Colonic mucosa (tissue), 4 donors: Measurements from ENCODE around the gene PRLHR. TPM values are rescaled to one million over a fixed set of nuclear protein-coding genes. Genes with fewer than 3 reads are reported as not detected.

ENCODE experiments used
- DNase-seq: peaks from one replicate; pipeline ENCODE4 v3.0.0-alpha.2; 2020
- H3K27ac ChIP-seq: fragments of 200-600 bp; one replicate; pipeline ENCODE4 v1.8.0; 2021
- H3K27me3 ChIP-seq: fragments of 200-600 bp; one replicate; pipeline ENCODE4 v1.8.0; 2021
- H3K36me3 ChIP-seq: fragments of 200-600 bp; one replicate; pipeline ENCODE4 v1.8.0; 2021
- H3K4me1 ChIP-seq: fragments of 200-600 bp; one replicate; pipeline ENCODE4 v1.8.0; 2021; ENCODE audit warnings: mild to moderate bottlenecking
- H3K4me3 ChIP-seq: fragments of 200-600 bp; one replicate; pipeline ENCODE4 v1.8.0; 2021
- H3K9ac ChIP-seq, 2 donors: one replicate each; pipeline ENCODE4 v1.7.0; 2013; ENCODE audit warnings: control low read depth in 2 of 2, low read depth in 2 of 2, low read length in 2 of 2
- H3K9me3 ChIP-seq: fragments of 200-600 bp; one replicate; pipeline ENCODE4 v1.8.0; 2021
- intact Hi-C: fragments of 100-400 bp; cut with DNase I; formaldehyde crosslinking; loops from one replicate; pipeline ENCODE4 v1.14.1; 2022
- total RNA-seq, 2 donors: library from RNA; stranded (reverse); fragmentation: NEBNext Ultra II Directional in 1 of 2; extraction: Animal tissue kit (Norgen Biotek cat#: 25700) in 1 of 2; gene quantifications; one replicate each; pipeline ENCODE4 v1.2.1, GENCODE V29; 2021
- TF ChIP-seq, protein P1 (sequence below): fragments of 200-600 bp; IDR thresholded peaks from one replicate; pipeline ENCODE4 v1.8.0; 2022; ENCODE audit warnings: antibody characterized with exemption, mild to moderate bottlenecking
- donor health status: healthy.
- donor health status: DM: no; HTN: no; CAD: no.
- donor health status: DM: no; HTN: no; CAD: no.

The PRLHR gene
- total RNA-seq, 2 donors from 2014 or later: not detected

DNA sequence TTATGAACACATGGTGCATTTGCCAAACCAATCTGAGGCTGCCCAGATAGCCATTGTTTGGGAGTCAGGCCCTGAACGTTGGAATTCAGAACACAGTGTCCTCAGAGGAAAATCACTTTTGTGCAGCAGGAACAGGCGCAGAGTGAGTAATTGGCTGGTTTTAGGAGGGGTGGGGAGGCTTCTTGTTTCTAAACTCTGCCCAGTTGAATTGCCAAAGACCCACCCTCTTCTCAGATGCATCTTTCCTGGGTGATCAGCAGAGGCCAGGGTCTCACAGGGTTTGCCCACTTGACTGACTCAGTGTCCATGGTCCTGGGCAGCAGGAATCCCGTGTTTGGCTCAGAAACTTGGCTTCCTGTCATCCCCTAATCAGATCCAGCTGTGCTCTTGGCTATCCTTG is 24.3 kb downstream of the PRLHR start:
- no peak overlapping the region for H3K4me3 ChIP-seq
- H3K27ac ChIP-seq: no peak overlapping the region
- H3K36me3 ChIP-seq: no peaks in the 10 kb centered on the region
- DNase-seq: no peak
- intact Hi-C loops: loop anchor here (5.0 kb wide), 1 partner anchor 231 kb away; no protein-coding TSS in a partner anchor
- TF ChIP-seq, protein P1, sequence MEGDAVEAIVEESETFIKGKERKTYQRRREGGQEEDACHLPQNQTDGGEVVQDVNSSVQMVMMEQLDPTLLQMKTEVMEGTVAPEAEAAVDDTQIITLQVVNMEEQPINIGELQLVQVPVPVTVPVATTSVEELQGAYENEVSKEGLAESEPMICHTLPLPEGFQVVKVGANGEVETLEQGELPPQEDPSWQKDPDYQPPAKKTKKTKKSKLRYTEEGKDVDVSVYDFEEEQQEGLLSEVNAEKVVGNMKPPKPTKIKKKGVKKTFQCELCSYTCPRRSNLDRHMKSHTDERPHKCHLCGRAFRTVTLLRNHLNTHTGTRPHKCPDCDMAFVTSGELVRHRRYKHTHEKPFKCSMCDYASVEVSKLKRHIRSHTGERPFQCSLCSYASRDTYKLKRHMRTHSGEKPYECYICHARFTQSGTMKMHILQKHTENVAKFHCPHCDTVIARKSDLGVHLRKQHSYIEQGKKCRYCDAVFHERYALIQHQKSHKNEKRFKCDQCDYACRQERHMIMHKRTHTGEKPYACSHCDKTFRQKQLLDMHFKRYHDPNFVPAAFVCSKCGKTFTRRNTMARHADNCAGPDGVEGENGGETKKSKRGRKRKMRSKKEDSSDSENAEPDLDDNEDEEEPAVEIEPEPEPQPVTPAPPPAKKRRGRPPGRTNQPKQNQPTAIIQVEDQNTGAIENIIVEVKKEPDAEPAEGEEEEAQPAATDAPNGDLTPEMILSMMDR: no peak
- H3K4me1 ChIP-seq: no peaks in the 10 kb centered on the region
- no peak overlapping the region for H3K9ac ChIP-seq
- H3K9me3 ChIP-seq: no peaks in the 10 kb centered on the region
- H3K27me3 ChIP-seq: no peaks in the 10 kb centered on the region

DNA sequence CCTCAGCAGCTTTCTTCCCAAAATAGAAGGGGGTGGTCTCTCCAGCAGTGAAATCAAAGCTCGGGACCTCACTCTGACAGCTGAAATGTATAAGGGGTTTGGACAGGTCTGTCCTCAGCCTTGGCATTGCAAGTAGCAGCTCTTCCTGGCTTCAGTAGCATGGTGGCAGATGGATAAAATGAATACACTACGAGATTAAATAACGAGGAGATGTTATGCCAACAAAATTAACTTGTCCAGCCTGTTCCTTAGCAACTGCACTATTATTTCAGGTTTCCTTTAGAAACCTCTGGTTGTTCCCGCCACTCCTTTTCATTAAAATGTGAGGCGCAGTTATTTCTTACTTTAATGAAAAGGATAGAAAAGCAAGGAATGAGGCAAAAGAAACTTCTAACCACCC is 24.9 kb downstream of the PRLHR start:
- Histone ChIP-seq H3K27ac (no peak overlapping the region), H3K27me3 (no peaks in the 10 kb centered on the region), H3K9ac (no peak overlapping the region), H3K9me3 (no peaks in the 10 kb centered on the region), H3K4me1 (no peaks in the 10 kb centered on the region), H3K4me3 (no peak overlapping the region), H3K36me3 (no peaks in the 10 kb centered on the region)
- no peak for DNase-seq
- intact Hi-C loops: loop anchor here (5.0 kb wide), 1 partner anchor 232 kb away; no protein-coding TSS in a partner anchor
- TF ChIP-seq, protein P1: no peak

DNA sequence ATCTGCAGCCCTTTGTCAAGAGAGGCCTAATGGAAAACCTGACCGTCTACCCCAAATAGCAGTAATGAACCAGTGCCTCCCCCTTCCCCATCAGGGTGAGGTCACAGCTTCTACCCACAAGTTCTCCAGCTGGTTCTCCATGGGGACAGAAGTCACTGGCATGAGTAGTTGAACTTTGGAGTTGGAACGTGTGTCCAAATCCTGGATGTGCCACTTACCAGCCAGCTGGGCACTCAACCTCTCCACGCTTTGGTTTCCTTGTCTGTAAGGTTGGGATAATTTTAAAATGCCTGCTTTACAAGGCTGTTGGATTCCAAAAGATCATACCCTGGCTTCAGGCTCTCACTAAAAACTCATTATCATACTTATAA is 25.6 kb downstream of the PRLHR start:
- intact Hi-C loops: loop anchor here (2.0 to 5.0 kb wide), 3 partner anchors 151 to 281 kb away; no protein-coding TSS in a partner anchor

DNA sequence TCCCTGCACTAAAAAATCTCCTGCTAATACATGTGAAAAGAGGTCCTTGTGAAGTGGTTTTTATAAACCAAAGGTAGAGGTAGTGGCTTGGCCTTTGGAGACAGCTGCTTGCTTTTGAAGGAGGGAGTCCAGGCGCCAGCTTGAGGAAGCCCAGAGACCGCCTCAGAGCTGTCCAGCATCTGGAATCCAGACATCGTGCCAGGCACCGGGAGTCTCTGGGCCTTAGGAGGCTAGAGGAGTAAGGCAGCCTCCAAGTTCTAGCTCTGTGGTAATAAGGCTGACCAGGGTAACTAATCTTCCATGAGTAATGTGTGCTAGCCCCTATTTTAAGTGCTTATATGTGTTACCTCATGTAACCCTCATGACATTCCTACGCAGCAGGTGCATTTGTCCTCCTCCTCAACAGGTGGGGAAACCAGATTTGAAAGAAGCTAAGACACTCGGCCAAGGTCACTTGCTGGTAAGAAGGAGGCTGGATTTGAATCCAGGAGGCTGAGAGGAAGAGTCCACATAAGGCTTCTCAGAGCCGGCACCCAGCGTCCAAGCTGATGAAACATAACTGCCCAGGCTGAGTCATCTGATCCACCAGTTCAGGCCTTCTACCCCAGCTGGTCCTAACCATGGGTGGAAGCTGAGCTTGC is 26.1 kb downstream of the PRLHR start:
- Histone ChIP-seq H3K4me1 (no peaks in the 10 kb centered on the region), H3K9me3 (no peaks in the 10 kb centered on the region), H3K36me3 (no peaks in the 10 kb centered on the region), H3K9ac (no peak overlapping the region), H3K4me3 (no peak overlapping the region), H3K27me3 (no peaks in the 10 kb centered on the region), H3K27ac (no peak overlapping the region)
- no peak for DNase-seq
- TF ChIP-seq, protein P1: no peak
- intact Hi-C loops: loop anchor here (2.0 kb wide), 2 partner anchors 151 to 281 kb away; no protein-coding TSS in a partner anchor

More for the DNA sequence above, 25.6 kb downstream of the PRLHR start:
- TF ChIP-seq, protein P1: no peak
- no peaks in the 10 kb centered on the region for H3K27me3 ChIP-seq
- no peaks in the 10 kb centered on the region for H3K36me3 ChIP-seq
- no peak overlapping the region for H3K4me3 ChIP-seq
- no peak for DNase-seq
- no peaks in the 10 kb centered on the region for H3K4me1 ChIP-seq
- no peak overlapping the region for H3K9ac ChIP-seq
- H3K27ac ChIP-seq: no peak overlapping the region
- H3K9me3 ChIP-seq: no peaks in the 10 kb centered on the region

DNA sequence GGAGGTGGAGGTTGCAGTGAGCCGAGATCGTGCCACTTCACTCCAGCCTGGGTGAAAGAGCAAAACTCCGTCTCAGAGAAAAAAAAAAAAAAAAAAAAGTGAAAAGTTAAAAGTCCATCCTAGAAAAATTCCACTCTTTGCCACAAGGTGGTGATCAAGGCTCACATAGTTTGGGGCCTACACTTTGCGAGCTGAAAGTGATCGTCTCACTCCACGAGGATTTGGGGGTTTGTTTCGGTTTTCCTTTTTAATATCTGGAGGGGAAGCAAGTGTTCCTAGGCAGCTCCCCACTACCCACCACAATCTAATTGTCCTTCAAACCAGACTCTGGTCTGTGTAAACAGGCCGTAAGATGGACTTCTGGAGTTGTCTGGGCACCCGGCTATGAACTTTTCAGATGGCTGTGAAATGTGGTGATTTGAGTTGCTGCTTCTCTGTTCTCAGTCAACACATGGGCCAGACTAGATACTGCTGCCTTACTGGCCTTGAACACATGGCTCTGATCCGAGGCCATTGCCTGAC is 27.1 kb downstream of the PRLHR start:
- H3K4me3 ChIP-seq: no peak overlapping the region
- no peak overlapping the region for H3K27ac ChIP-seq
- no peaks in the 10 kb centered on the region for H3K27me3 ChIP-seq
- H3K9ac ChIP-seq: no peak overlapping the region
- H3K4me1 ChIP-seq: no peaks in the 10 kb centered on the region
- H3K9me3 ChIP-seq: no peaks in the 10 kb centered on the region
- peak; percentile 62 for DNase-seq
- H3K36me3 ChIP-seq: no peaks in the 10 kb centered on the region
- intact Hi-C loops: loop anchor here (2.0 kb wide), 2 partner anchors 152 to 282 kb away; no protein-coding TSS in a partner anchor
- TF ChIP-seq, protein P1: peak; percentile 69
